Activated T-helper 1 cell treated with anti-CD3 and anti-CD28 coated beads, Interleukin-12 subunit alpha, Interleukin-12 subunit beta, Interleukin-2, Interleukin-4 antibody, amounts not matched to agents 30 ng/mL and 10 ng/mL and 1 ng/mL, durations not matched to agents 14 hours and 24 hours and 36 hours (primary cell): ENCODE results near the gene EHMT1. TPM values are rescaled to one million over a fixed set of nuclear protein-coding genes. Genes with fewer than 3 reads are reported as not detected.

ENCODE experiments used
- DNase-seq: peaks from one replicate; pipeline ENCODE4 v3.0.0; 2021; ENCODE audit warnings: low spot score
- H3K27ac Mint-ChIP-seq: one replicate; pipeline ENCODE4 v1.8.0; 2021; ENCODE audit warnings: mild to moderate bottlenecking, mixed read lengths
- H3K27me3 Mint-ChIP-seq: one replicate; pipeline ENCODE4 v1.8.0; 2022; ENCODE audit warnings: mild to moderate bottlenecking, moderate library complexity, mixed read lengths; ENCODE audit not compliant: insufficient read depth
- H3K36me3 Mint-ChIP-seq: one replicate; pipeline ENCODE4 v1.8.0; 2021; ENCODE audit warnings: low read depth, mixed read lengths
- H3K4me1 Mint-ChIP-seq: one replicate; pipeline ENCODE4 v1.8.0; 2021; ENCODE audit warnings: low read depth, mixed read lengths
- H3K4me3 Mint-ChIP-seq: one replicate; pipeline ENCODE4 v1.8.0; 2021; ENCODE audit warnings: mild to moderate bottlenecking, moderate library complexity, mixed read lengths
- H3K9me3 Mint-ChIP-seq: one replicate; pipeline ENCODE4 v1.8.0; 2021; ENCODE audit warnings: mixed read lengths
- intact Hi-C: fragments of 100-400 bp; cut with micrococcal nuclease; formaldehyde crosslinking; loops from one replicate; pipeline ENCODE4 v1.15.1; 2024
- total RNA-seq: library from RNA; stranded (reverse); gene quantifications from 2 replicates; pipeline ENCODE4 v1.2.3, GENCODE V29; 2022

EHMT1 gene
- total RNA-seq, 1 donor from 2014 or later = 97.0 TPM

- Mint-ChIP-seq H3K27ac (no peak overlapping the region), H3K36me3 (peaks cover 15% of the 10 kb centered on the region), H3K4me1 (peaks cover 25% of the 10 kb centered on the region), H3K9me3 (no peaks in the 10 kb centered on the region), H3K27me3 (no peaks in the 10 kb centered on the region), H3K4me3 (no peak overlapping the region)
- DNase-seq = no peak
- intact Hi-C loops = no loop called here
Observed at GRCh38 chr9:137666513-137666822, 47.7 kb downstream of the EHMT1 start.

- Mint-ChIP-seq H3K4me3 (no peak overlapping the region), H3K4me1 (peaks cover 27% of the 10 kb centered on the region), H3K36me3 (peaks cover 15% of the 10 kb centered on the region), H3K27me3 (no peaks in the 10 kb centered on the region), H3K27ac (no peak overlapping the region), H3K9me3 (no peaks in the 10 kb centered on the region)
- intact Hi-C loops = no loop called here
- DNase-seq = no peak
Observed at GRCh38 chr9:137666955-137667670, 48.3 kb downstream of the EHMT1 start.

- Mint-ChIP-seq H3K4me1 (peaks cover 30% of the 10 kb centered on the region), H3K9me3 (no peaks in the 10 kb centered on the region), H3K27me3 (no peaks in the 10 kb centered on the region), H3K4me3 (no peak overlapping the region), H3K36me3 (peaks cover 15% of the 10 kb centered on the region), H3K27ac (peak overlapping the region; percentile 10)
- intact Hi-C loops = no loop called here
- DNase-seq = no peak
Observed at GRCh38 chr9:137668203-137668602, 49.4 kb downstream of the EHMT1 start.

GRCh38 chr9:137669261-137669672 lies 50.5 kb downstream of the EHMT1 start:
- H3K9me3 Mint-ChIP-seq = no peaks in the 10 kb centered on the region
- no peaks in the 10 kb centered on the region for H3K27me3 Mint-ChIP-seq
- intact Hi-C loops = no loop called here
- peaks cover 28% of the 10 kb centered on the region for H3K4me1 Mint-ChIP-seq
- peak overlapping the region; percentile 20 for H3K27ac Mint-ChIP-seq
- no peak overlapping the region for H3K4me3 Mint-ChIP-seq
- peaks cover 14% of the 10 kb centered on the region for H3K36me3 Mint-ChIP-seq
- DNase-seq = no peak

GRCh38 chr9:137670391-137671195 lies 51.8 kb downstream of the EHMT1 start:
- no peak overlapping the region for H3K4me3 Mint-ChIP-seq
- H3K9me3 Mint-ChIP-seq = no peaks in the 10 kb centered on the region
- no peak overlapping the region for H3K27ac Mint-ChIP-seq
- DNase-seq = no peak
- peaks cover 22% of the 10 kb centered on the region for H3K4me1 Mint-ChIP-seq
- intact Hi-C loops = no loop called here
- no peaks in the 10 kb centered on the region for H3K27me3 Mint-ChIP-seq
- H3K36me3 Mint-ChIP-seq = peaks cover 8% of the 10 kb centered on the region

GRCh38 chr9:137671196-137671538 lies 52.4 kb downstream of the EHMT1 start:
- Mint-ChIP-seq H3K27ac (no peak overlapping the region), H3K4me3 (no peak overlapping the region), H3K9me3 (no peaks in the 10 kb centered on the region), H3K4me1 (peaks cover 22% of the 10 kb centered on the region), H3K36me3 (peaks cover 8% of the 10 kb centered on the region), H3K27me3 (no peaks in the 10 kb centered on the region)
- DNase-seq = no peak
- intact Hi-C loops = no loop called here

- no peak for DNase-seq
- Mint-ChIP-seq H3K4me3 (no peak overlapping the region), H3K36me3 (peaks cover 8% of the 10 kb centered on the region), H3K27me3 (no peaks in the 10 kb centered on the region), H3K4me1 (peaks cover 22% of the 10 kb centered on the region), H3K27ac (no peak overlapping the region), H3K9me3 (no peaks in the 10 kb centered on the region)
- intact Hi-C loops = loop anchor here (1.0 kb wide), 1 partner anchor 101 kb away; no protein-coding TSS in a partner anchor
Observed at GRCh38 chr9:137671721-137672120, 52.9 kb downstream of the EHMT1 start.

- peaks cover 7% of the 10 kb centered on the region for H3K36me3 Mint-ChIP-seq
- intact Hi-C loops = loop anchor here (1.0 kb wide), 1 partner anchor 99 kb away; no protein-coding TSS in a partner anchor
- H3K4me1 Mint-ChIP-seq = peaks cover 13% of the 10 kb centered on the region
- no peak overlapping the region for H3K27ac Mint-ChIP-seq
- no peaks in the 10 kb centered on the region for H3K27me3 Mint-ChIP-seq
- DNase-seq = peak; percentile 8
- no peak overlapping the region for H3K4me3 Mint-ChIP-seq
- H3K9me3 Mint-ChIP-seq = no peaks in the 10 kb centered on the region
Observed at GRCh38 chr9:137672907-137673791, 54.3 kb downstream of the EHMT1 start.

GRCh38 chr9:137673886-137674285 lies 55.1 kb downstream of the EHMT1 start:
- DNase-seq = no peak
- H3K4me3 Mint-ChIP-seq = no peak overlapping the region
- no peaks in the 10 kb centered on the region for H3K27me3 Mint-ChIP-seq
- intact Hi-C loops = no loop called here
- H3K4me1 Mint-ChIP-seq = peaks cover 12% of the 10 kb centered on the region
- H3K9me3 Mint-ChIP-seq = no peaks in the 10 kb centered on the region
- no peak overlapping the region for H3K27ac Mint-ChIP-seq
- H3K36me3 Mint-ChIP-seq = peaks cover 9% of the 10 kb centered on the region

- intact Hi-C loops = no loop called here
- H3K27ac Mint-ChIP-seq = peak overlapping the region; percentile 44
- no peak overlapping the region for H3K4me3 Mint-ChIP-seq
- H3K27me3 Mint-ChIP-seq = no peaks in the 10 kb centered on the region
- DNase-seq = no peak
- peaks cover 12% of the 10 kb centered on the region for H3K4me1 Mint-ChIP-seq
- no peaks in the 10 kb centered on the region for H3K9me3 Mint-ChIP-seq
- H3K36me3 Mint-ChIP-seq = peaks cover 4% of the 10 kb centered on the region
Observed at GRCh38 chr9:137674307-137674975, 55.6 kb downstream of the EHMT1 start.

GRCh38 chr9:137674976-137675320 lies 56.1 kb downstream of the EHMT1 start:
- Mint-ChIP-seq H3K9me3 (no peaks in the 10 kb centered on the region), H3K4me3 (no peak overlapping the region), H3K4me1 (peaks cover 12% of the 10 kb centered on the region), H3K27me3 (no peaks in the 10 kb centered on the region), H3K27ac (no peak overlapping the region), H3K36me3 (peaks cover 6% of the 10 kb centered on the region)
- intact Hi-C loops = no loop called here
- DNase-seq = no peak

GRCh38 chr9:137676998-137677397 lies 58.2 kb downstream of the EHMT1 start:
- Mint-ChIP-seq H3K36me3 (peaks cover 7% of the 10 kb centered on the region), H3K9me3 (no peaks in the 10 kb centered on the region), H3K4me3 (no peak overlapping the region), H3K4me1 (peaks cover 11% of the 10 kb centered on the region), H3K27ac (no peak overlapping the region), H3K27me3 (no peaks in the 10 kb centered on the region)
- intact Hi-C loops = no loop called here
- no peak for DNase-seq
